ENCODE measurements around the gene DNAJB1.

Gene DNAJB1

GRCh38 chr19:14526423-14526822, 8.2 kb upstream of the DNAJB1 start:
- TF ChIP-seq CTCF (IDR thresholded peaks at IDR 0.05; ENCODE audit: low read depth, low read length) = no peak
- H3K4me3 ChIP-seq (ENCODE audit: low read depth, low read length) = no peak overlapping the region

- no peak for TF ChIP-seq CTCF (IDR thresholded peaks at IDR 0.05; ENCODE audit: low read depth, low read length)
- H3K4me3 ChIP-seq (ENCODE audit: low read depth, low read length) = no peak overlapping the region
Observed at GRCh38 chr19:14525729-14526128, 7.5 kb upstream of the DNAJB1 start.

- TF ChIP-seq CTCF (IDR thresholded peaks at IDR 0.05; ENCODE audit: low read depth, low read length) = no peak
- H3K4me3 ChIP-seq (ENCODE audit: low read depth, low read length) = no peak overlapping the region
Observed at GRCh38 chr19:14520543-14520942, 2.3 kb upstream of the DNAJB1 start.

GRCh38 chr19:14519860-14520407, 1.7 kb upstream of the DNAJB1 start:
- H3K4me3 ChIP-seq (ENCODE audit: low read depth, low read length) = no peak overlapping the region
- no peak for TF ChIP-seq CTCF (IDR thresholded peaks at IDR 0.05; ENCODE audit: low read depth, low read length)

GRCh38 chr19:14519245-14519859, 1.2 kb upstream of the DNAJB1 start:
- H3K4me3 ChIP-seq (ENCODE audit: low read depth, low read length) = no peak overlapping the region
- TF ChIP-seq CTCF (IDR thresholded peaks at IDR 0.05; ENCODE audit: low read depth, low read length) = no peak

- peak overlapping the region; percentile 92 for H3K4me3 ChIP-seq (ENCODE audit: low read depth, low read length)
- TF ChIP-seq CTCF (IDR thresholded peaks at IDR 0.05; ENCODE audit: low read depth, low read length) = no peak
Observed at GRCh38 chr19:14517446-14517839, 754 bp downstream of the DNAJB1 start.

- TF ChIP-seq CTCF (IDR thresholded peaks at IDR 0.05; ENCODE audit: low read depth, low read length) = no peak
- H3K4me3 ChIP-seq (ENCODE audit: low read depth, low read length) = peak overlapping the region; percentile 92
Observed at GRCh38 chr19:14516746-14517438, 1.3 kb downstream of the DNAJB1 start.

Measured in WI38 (cell line).